Stimulated activated CD8-positive, alpha-beta memory T cell treated with anti-CD3 and anti-CD28 coated beads, Interleukin-4, amount 100 ng/mL, for 24 hours (primary cell): ENCODE results near the gene PHACTR1.
"Not testable (repeated sequence)": the region's sequence is repeated elsewhere in the genome, so short reads cannot be mapped to it uniquely, and the experiment has no call there.

Source experiments
- DNase-seq: peaks from one replicate; pipeline ENCODE4 v3.0.0-alpha.2; 2020; ENCODE audit warnings: low read depth

PHACTR1 gene

GRCh38 chr6:12716298-12716916 is at the start of gene PHACTR1:
TSS of gene PHACTR1 (plus strand) at chr6:12716767.
- no peak for DNase-seq

- DNase-seq = no peak
Measured at GRCh38 chr6:12666886-12667285, 49.7 kb upstream of the PHACTR1 start.

- no peak for DNase-seq
Measured at GRCh38 chr6:12675931-12676330, 40.6 kb upstream of the PHACTR1 start.

- DNase-seq = no peak
Measured at GRCh38 chr6:12679341-12679740, 37.2 kb upstream of the PHACTR1 start.

GRCh38 chr6:12693122-12693521 is 23.4 kb upstream of the PHACTR1 start:
- DNase-seq = no peak

GRCh38 chr6:12698298-12698697 is 18.3 kb upstream of the PHACTR1 start:
- DNase-seq = no peak

GRCh38 chr6:12704946-12705345 is 11.6 kb upstream of the PHACTR1 start:
- DNase-seq = no peak

- no peak for DNase-seq
Measured at GRCh38 chr6:12709116-12709515, 7.5 kb upstream of the PHACTR1 start.

GRCh38 chr6:12709556-12710232 is 6.9 kb upstream of the PHACTR1 start:
- DNase-seq = no peak

GRCh38 chr6:12710921-12711320 is 5.6 kb upstream of the PHACTR1 start:
- DNase-seq = no peak

- no peak for DNase-seq
Measured at GRCh38 chr6:12714022-12714421, 2.5 kb upstream of the PHACTR1 start.

- no peak for DNase-seq
Measured at GRCh38 chr6:12715437-12715836, 1.1 kb upstream of the PHACTR1 start.

- DNase-seq = no peak
Measured at GRCh38 chr6:12717356-12717755, 789 bp downstream of the PHACTR1 start.

- DNase-seq = no peak
Measured at GRCh38 chr6:12718015-12718414, 1.4 kb downstream of the PHACTR1 start.

GRCh38 chr6:12719017-12719416 is 2.5 kb downstream of the PHACTR1 start:
- DNase-seq = no peak

GRCh38 chr6:12720310-12720709 is 3.7 kb downstream of the PHACTR1 start:
- no peak for DNase-seq

GRCh38 chr6:12725263-12725662 is 8.7 kb downstream of the PHACTR1 start:
- no peak for DNase-seq

- DNase-seq = no peak
Measured at GRCh38 chr6:12729467-12729866, 12.9 kb downstream of the PHACTR1 start.

- DNase-seq = not testable (repeated sequence)
Measured at GRCh38 chr6:12730809-12731208, 14.2 kb downstream of the PHACTR1 start.

GRCh38 chr6:12733876-12734275 is 17.3 kb downstream of the PHACTR1 start:
- no peak for DNase-seq

GRCh38 chr6:12735786-12736185 is 19.2 kb downstream of the PHACTR1 start:
- no peak for DNase-seq

GRCh38 chr6:12748411-12748810 is 31.8 kb downstream of the PHACTR1 start:
- no peak for DNase-seq

- no peak for DNase-seq
Measured at GRCh38 chr6:12748815-12749521, 32.4 kb downstream of the PHACTR1 start.
